HG03139 (cell line): ENCODE measurements around the gene MMP12.

Source experiments
- ATAC-seq: cut with Tn5 transposase; IDR thresholded peaks from one replicate; pipeline ENCODE4 v1.9.1; 2021; ENCODE audit not compliant: unreplicated experiment

Gene MMP12

DNA sequence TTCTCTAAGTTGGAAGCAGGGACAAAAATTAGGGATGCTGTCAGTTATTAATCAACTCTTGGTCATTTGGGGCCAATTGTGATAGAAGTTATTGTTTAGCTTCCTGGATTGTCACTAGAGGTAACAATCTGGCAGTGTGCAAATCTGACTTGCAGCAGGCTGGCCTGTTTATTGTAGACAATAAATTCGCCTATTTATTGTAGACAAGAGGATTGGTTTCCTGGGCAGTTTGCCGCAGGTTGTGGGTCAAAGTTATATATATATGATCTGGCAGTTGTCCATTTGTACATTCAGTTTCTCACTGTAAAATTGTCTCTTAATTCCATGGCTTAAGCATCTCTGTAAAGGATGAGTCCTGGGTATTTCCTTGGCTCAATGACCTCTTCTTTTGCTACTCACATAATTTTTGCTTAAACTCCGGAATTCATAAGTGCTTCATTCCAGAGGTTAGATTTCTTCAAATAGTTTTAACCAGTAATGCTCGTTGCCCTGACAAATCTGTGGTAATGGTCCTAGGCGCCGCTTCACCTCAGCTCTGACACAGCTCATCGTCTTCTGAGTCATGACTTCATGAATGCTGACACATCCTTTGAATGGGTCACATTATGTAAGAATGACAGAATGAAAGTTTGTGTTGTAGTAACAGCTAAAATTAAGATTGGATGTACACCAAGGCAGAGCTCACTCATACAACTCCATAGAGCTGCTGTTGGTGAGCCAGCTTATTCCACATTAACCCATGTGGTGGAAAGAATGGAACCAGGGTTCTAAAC is 23.6 kb downstream of the MMP12 start:
- no peak for ATAC-seq

GRCh38 chr11:102849311-102849710 is 25.5 kb downstream of the MMP12 start:
- no peak for ATAC-seq

DNA sequence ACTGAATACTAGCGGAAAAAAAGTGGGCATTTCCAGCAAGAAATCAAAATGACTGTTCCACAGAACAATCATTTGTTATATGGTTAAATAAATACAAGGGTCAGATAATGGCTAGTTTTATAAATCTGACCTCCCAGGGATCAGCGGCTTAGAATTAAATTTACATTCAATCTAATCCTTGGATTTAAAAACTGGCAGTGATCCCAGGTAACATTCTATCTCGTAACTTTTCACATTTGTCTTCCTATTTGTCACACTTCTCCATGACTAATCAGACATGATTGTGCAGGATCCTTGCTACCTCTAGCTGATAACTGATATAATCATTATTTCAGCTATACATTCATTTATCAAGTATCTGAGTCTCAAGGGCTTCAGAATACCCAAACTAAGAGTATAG is 28.5 kb downstream of the MMP12 start:
- no peak for ATAC-seq

- no peak for ATAC-seq
Observed at GRCh38 chr11:102843489-102843888, 31.3 kb downstream of the MMP12 start, which contains the start of gene MMP3. Gene MMP3, minus strand, starts transcription at chr11:102843609. Its CDS starts 63 bp downstream, at chr11:102843546.

GRCh38 chr11:102842930-102843329 is 31.9 kb downstream of the MMP12 start:
- no peak for ATAC-seq

GRCh38 chr11:102840018-102840417 is 34.8 kb downstream of the MMP12 start:
- no peak for ATAC-seq

DNA sequence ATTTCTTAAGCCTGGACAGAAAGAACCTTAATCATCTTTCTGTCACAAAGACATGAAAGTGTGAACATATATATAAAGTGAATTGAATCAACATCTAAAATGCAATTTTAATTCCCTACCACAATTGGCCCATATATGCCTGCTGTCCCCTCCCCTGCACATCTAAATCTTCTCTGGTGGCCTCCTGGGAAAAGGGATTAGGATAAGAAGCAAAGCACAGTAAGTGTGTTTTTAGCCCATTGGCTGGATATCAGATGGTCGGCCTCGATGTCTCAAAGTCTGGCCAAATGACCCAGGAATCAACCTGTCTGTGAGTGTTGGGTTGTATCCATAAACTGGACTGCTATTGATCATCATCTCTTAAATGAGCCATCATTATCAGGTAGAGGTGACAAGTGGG is 37.1 kb downstream of the MMP12 start:
- ATAC-seq: no peak

DNA sequence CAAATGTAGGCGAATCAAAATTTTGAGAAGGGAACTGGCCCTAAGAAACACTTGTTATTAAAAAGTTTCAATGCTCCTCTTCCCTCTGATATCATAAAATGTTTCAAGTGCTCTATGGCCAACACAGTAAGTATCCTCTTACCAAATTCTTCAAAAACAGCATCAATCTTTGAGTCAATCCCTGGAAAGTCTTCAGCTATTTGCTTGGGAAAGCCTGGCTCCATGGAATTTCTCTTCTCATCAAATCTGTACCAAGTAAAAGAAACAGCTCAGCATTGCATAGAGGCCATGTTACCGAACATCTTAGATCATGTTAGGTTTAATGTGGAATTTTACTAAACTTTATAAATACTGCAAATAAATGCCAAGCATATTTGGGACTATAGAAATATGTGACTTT is 37.6 kb downstream of the MMP12 start:
- ATAC-seq: no peak

DNA sequence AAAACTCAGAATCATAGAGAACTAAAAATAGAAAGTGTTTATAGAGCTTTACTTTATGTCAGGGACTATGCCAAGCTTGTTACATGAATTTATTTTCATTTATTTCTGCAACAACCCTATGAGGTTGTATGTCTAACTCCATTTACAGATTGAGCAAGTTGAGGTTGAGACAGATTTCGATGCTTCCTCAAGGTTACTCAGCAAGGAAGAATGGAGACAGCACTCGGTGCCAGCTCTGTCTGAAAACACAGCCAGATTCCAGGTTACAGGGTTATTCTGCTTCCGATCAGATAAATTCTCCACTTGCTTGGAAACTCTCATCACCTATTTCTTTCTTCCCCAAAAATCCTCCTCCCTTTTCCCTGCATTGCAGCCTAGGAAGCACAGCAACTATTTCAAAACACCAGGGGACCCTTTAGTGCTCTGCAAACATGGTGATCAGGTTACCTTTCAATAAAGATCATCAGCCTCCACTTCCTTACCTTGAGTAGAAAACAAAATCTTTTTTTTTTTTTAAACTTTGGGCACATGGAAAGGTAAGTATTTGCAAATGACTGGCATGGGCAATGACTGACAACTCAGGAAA is 38.4 kb downstream of the MMP12 start:
- ATAC-seq: no peak

DNA sequence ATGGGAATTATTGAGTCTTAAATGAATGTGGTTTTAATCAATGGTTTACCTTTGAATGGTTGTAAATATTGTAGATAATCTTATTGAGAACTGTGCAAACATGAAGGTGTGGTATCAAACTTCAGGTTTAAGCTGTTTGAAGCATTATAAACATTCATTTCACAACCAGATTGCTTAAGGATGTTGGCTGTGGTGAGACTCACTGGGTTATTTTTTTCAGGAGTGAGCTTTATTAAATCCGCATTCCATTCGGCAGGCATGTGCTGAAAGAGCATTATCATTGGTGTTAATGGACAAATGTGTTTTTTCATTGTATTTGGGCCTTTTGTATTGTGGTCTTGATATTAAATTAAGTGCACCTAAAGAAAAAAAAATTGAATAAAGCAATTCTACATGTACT is 41.1 kb downstream of the MMP12 start:
- ATAC-seq: no peak

DNA sequence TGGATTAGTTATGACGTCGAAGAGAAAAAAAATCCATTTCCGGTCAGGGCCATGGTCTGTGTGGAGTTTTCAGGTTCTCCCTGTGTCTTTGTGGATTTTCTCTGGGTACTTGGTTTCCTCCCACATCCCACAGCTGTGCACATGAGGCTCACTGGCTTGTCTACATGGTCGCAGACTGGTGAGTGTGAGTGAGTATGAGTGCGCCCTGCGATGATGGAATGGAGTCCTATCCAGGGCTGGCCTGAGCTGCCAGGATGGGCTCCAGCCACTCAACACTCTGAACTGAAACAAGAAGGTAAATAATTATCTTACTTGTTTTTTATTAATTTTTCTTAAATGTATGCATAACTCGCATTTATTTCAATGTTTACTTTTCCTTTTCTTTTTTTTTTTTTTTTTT is 42.2 kb downstream of the MMP12 start:
- ATAC-seq: no peak

DNA sequence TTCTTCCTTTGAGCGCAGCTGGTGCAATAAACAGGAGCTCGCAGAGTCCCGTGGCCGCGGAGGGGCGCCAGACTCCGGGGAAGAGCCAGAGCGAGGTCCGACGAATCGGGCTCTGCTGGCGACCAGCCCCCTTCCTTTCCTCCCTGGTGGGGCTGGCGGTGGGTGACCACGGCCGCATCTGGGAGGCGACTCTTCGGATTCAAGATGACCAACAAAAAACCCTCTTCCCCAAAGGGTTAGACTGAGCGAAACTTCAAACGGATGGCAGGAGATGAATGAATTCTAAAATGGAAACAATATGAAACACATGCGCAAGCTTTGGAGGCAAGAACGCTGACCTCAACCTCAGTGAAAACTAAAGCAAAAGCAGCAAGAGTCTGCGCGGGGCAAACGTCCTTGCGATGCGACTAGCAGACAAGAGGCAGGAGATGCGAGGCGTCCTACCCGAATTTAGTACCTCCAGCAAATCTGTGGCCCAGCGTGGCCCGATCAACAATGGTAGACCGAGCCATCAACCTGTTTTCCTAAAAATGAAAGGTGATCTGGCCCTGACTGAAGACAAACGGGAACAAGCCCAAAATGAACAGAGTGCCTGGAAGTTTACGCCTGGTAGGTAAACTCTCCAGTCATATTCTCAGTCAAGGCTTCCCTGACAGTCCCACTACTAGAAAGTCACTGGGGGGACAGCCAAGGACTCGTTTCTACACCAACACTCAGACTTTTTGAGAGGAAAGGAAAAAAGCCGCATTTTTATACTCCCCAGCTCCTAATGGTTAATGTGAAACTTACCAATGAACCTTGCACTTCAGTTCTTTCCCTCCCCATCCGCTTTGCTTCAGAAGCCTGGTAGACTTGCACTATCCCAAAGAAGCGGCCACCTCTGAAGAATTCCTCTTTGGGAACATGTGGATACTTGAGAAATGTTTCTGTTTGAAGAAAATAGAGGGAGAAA is 43.0 kb downstream of the MMP12 start:
- ATAC-seq: no peak

DNA sequence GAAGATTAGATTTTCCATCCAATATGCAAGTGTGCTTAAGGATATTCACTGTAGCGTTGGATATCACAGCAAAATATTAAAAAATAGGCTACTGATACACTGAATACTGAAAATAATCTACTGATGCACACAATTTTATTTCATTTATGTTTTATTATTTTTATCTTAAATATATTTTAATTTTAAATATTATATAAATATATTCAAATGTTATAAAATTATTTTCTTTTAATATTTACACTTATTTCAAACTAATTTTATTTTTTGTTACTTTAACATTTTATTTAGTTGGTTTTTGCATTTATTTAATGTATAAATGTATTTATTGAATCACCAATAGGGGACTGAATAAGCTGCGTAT is 43.7 kb downstream of the MMP12 start:
- ATAC-seq: no peak

- ATAC-seq: no peak
Observed at GRCh38 chr11:102830001-102830727, 44.6 kb downstream of the MMP12 start.

- no peak for ATAC-seq
Observed at GRCh38 chr11:102829316-102830000, 45.3 kb downstream of the MMP12 start.

DNA sequence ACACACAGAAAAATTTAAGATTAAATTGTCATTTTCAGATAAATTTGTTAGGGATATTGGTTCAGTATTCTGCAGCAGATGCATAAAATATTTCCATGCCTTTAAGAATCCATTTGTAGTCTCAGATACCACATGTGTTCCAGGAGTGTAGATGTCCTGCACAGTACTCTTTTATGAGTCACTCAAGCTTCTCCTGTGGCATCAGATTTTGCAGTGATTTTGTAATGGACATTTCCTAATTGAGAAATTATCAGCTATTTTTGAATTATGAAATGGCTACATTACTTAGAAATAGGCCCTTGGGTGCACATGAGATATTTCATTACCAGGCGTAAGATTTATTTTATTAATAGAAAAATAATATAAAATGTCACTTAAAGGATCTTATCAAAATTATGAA is 50.2 kb downstream of the MMP12 start:
- no peak for ATAC-seq

DNA sequence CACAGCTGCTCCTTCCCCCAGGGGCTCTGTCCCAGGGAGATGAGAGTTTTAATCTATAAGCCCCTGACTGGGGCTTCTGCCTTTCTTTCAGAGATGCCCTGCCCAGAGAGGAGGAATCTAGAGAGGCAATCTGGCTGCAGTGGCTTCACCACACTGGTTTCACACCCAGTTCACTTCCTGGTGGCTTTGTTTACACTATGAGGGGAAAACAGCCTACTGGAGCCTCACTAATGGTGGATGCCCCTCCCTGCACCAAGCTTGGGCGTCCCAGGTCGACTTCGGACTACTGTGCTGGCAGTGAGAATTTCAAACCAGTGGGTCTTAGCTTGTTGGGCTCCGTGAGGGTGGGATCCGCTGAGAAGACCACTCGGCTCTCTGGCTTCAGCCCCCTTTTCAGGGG is 55.3 kb downstream of the MMP12 start:
- no peak for ATAC-seq

GRCh38 chr11:102813484-102813883 is 61.3 kb downstream of the MMP12 start:
- no peak for ATAC-seq
